Endodermal cell (in vitro differentiated cells): Measurements from ENCODE around the gene RPTOR. TPM values are rescaled to one million over a fixed set of nuclear protein-coding genes. Genes with fewer than 3 reads are reported as not detected.
A peak's percentile ranks its signal among the peaks of the same experiment; 100 is the strongest.

ENCODE experiments used
- DNase-seq: peaks from one replicate; pipeline ENCODE4 v3.0.0-alpha.2; 2017
- H3K27ac ChIP-seq: 2 replicates; pipeline ENCODE4 v1.5.1; 2013; ENCODE audit warnings: mild to moderate bottlenecking, low read depth, low read length, moderate library complexity
- H3K27me3 ChIP-seq: 2 replicates; pipeline ENCODE4 v1.6.1; 2013; ENCODE audit warnings: mild to moderate bottlenecking, low read length, moderate library complexity; ENCODE audit not compliant: insufficient read depth, control insufficient read depth, poor library complexity, severe bottlenecking
- H3K36me3 ChIP-seq: 2 replicates; pipeline ENCODE4 v1.7.0; 2013; ENCODE audit warnings: mild to moderate bottlenecking, low read length, moderate library complexity; ENCODE audit not compliant: control insufficient read depth, insufficient read depth
- H3K4me1 ChIP-seq: one replicate; pipeline ENCODE4 v1.7.0; 2013; ENCODE audit warnings: low read length; ENCODE audit not compliant: control insufficient read depth, insufficient read depth
- H3K4me3 ChIP-seq: 2 replicates; pipeline ENCODE4 v1.5.1; 2013; ENCODE audit warnings: mild to moderate bottlenecking, low read length, moderate library complexity
- H3K9ac ChIP-seq: 2 replicates; pipeline ENCODE4 v1.6.1; 2013; ENCODE audit warnings: mild to moderate bottlenecking, low read length, moderate library complexity; ENCODE audit not compliant: poor library complexity, severe bottlenecking; ENCODE audit errors: extremely low read depth
- H3K9me3 ChIP-seq: 2 replicates; pipeline ENCODE4 v1.6.1; 2013; ENCODE audit warnings: mild to moderate bottlenecking, low read length, moderate library complexity; ENCODE audit not compliant: control insufficient read depth
- H3K27ac Mint-ChIP-seq: 2 replicates; pipeline ENCODE4 v1.8.0; 2020; ENCODE audit warnings: mixed read lengths
- H3K27me3 Mint-ChIP-seq: 2 replicates; pipeline ENCODE4 v1.8.0; 2021; ENCODE audit warnings: mild to moderate bottlenecking, mixed read lengths; ENCODE audit not compliant: insufficient read depth
- H3K36me3 Mint-ChIP-seq: 2 replicates; pipeline ENCODE4 v1.8.0; 2020; ENCODE audit warnings: low read depth, mixed read lengths
- H3K4me1 Mint-ChIP-seq: 2 replicates; pipeline ENCODE4 v1.8.0; 2020; ENCODE audit warnings: mixed read lengths
- H3K4me3 Mint-ChIP-seq: 2 replicates; pipeline ENCODE4 v1.8.0; 2020; ENCODE audit warnings: mild to moderate bottlenecking, moderate library complexity, mixed read lengths
- H3K9me3 Mint-ChIP-seq: 2 replicates; pipeline ENCODE4 v1.8.0; 2020; ENCODE audit warnings: mild to moderate bottlenecking, mixed read lengths
- WGBS, 2 experiments: methylation state at CpG; one replicate each; pipeline versions ENCODE4 v1.1.5 to v1.1.7; 2013; ENCODE audit warnings: missing lambda C conversion rate in 2 of 2, mixed read lengths in 1 of 2; ENCODE audit not compliant: insufficient coverage in 1 of 2, insufficient read length in 1 of 2; 5-methylcytosine and 5-hydroxymethylcytosine counted together
- total RNA-seq, 2 donors: library from RNA; stranded (reverse); fragmentation: NEBNext Ultra II Directional in 1 of 2; extraction: Animal tissue kit (Norgen Biotek cat#: 25700) in 1 of 2; gene quantifications; 2 replicates in 1 of 2; 3 replicates in 1 of 2; pipeline ENCODE4 v1.2.1, GENCODE V29; 2021
- TF ChIP-seq, protein P1 (sequence below): fragments of 200-600 bp; sonication (generic); conservative IDR thresholded peaks from 2 replicates; pipeline ENCODE4 v1.5.0; 2021; ENCODE audit warnings: antibody characterized with exemption, mild to moderate bottlenecking

RPTOR gene
- total RNA-seq, 2 donors from 2014 or later, result 45.1 to 53.4 TPM

GRCh38 chr17:80786887-80787286 is 242.2 kb downstream of the RPTOR start:
- no peaks in the 10 kb centered on the region for H3K27me3 ChIP-seq
- H3K9ac ChIP-seq, result no peak overlapping the region
- WGBS, 2 experiments, result 87% methylated on average over 8 of the region's 8 CpGs; no CpG with 5 or more reads in 1 of the 2 experiments
- H3K36me3 Mint-ChIP-seq, result peaks cover under 1% of the 10 kb centered on the region
- no peaks in the 10 kb centered on the region for H3K27me3 Mint-ChIP-seq
- H3K4me3 ChIP-seq, result no peak overlapping the region
- H3K4me3 Mint-ChIP-seq, result no peak overlapping the region
- H3K27ac Mint-ChIP-seq, result no peak overlapping the region
- no peaks in the 10 kb centered on the region for H3K4me1 ChIP-seq
- H3K4me1 Mint-ChIP-seq, result peaks cover 22% of the 10 kb centered on the region
- H3K27ac ChIP-seq, result no peak overlapping the region
- DNase-seq, result peak; percentile 19
- TF ChIP-seq, protein P1, sequence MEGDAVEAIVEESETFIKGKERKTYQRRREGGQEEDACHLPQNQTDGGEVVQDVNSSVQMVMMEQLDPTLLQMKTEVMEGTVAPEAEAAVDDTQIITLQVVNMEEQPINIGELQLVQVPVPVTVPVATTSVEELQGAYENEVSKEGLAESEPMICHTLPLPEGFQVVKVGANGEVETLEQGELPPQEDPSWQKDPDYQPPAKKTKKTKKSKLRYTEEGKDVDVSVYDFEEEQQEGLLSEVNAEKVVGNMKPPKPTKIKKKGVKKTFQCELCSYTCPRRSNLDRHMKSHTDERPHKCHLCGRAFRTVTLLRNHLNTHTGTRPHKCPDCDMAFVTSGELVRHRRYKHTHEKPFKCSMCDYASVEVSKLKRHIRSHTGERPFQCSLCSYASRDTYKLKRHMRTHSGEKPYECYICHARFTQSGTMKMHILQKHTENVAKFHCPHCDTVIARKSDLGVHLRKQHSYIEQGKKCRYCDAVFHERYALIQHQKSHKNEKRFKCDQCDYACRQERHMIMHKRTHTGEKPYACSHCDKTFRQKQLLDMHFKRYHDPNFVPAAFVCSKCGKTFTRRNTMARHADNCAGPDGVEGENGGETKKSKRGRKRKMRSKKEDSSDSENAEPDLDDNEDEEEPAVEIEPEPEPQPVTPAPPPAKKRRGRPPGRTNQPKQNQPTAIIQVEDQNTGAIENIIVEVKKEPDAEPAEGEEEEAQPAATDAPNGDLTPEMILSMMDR, result no peak
- peaks cover 1% of the 10 kb centered on the region for H3K36me3 ChIP-seq
- H3K9me3 Mint-ChIP-seq, result no peaks in the 10 kb centered on the region
- no peaks in the 10 kb centered on the region for H3K9me3 ChIP-seq

- H3K4me3 ChIP-seq, result no peak overlapping the region
- no peaks in the 10 kb centered on the region for H3K27me3 ChIP-seq
- no peak overlapping the region for H3K27ac ChIP-seq
- H3K27me3 Mint-ChIP-seq, result no peaks in the 10 kb centered on the region
- H3K27ac Mint-ChIP-seq, result no peak overlapping the region
- H3K4me3 Mint-ChIP-seq, result no peak overlapping the region
- no peaks in the 10 kb centered on the region for H3K4me1 ChIP-seq
- H3K36me3 Mint-ChIP-seq, result peaks cover 2% of the 10 kb centered on the region
- peaks cover 9% of the 10 kb centered on the region for H3K36me3 ChIP-seq
- no peaks in the 10 kb centered on the region for H3K9me3 ChIP-seq
- H3K9ac ChIP-seq, result no peak overlapping the region
- TF ChIP-seq, protein P1, result no peak
- H3K4me1 Mint-ChIP-seq, result peaks cover 15% of the 10 kb centered on the region
- no peaks in the 10 kb centered on the region for H3K9me3 Mint-ChIP-seq
- WGBS, 2 experiments, result 90 to 96% methylated on average over 2 to 3 of the region's 3 CpGs
- DNase-seq, result peak; percentile 15
Measured at GRCh38 chr17:80787881-80788280, 243.2 kb downstream of the RPTOR start.

- no peak overlapping the region for H3K4me3 ChIP-seq
- H3K27ac ChIP-seq, result peak overlapping the region; percentile 3
- Mint-ChIP-seq H3K27me3 (no peaks in the 10 kb centered on the region), H3K27ac (no peak overlapping the region), H3K36me3 (peaks cover 10% of the 10 kb centered on the region), H3K4me3 (no peak overlapping the region), H3K9me3 (no peaks in the 10 kb centered on the region), H3K4me1 (peaks cover 14% of the 10 kb centered on the region)
- TF ChIP-seq, protein P1, result no peak
- H3K9ac ChIP-seq, result no peak overlapping the region
- DNase-seq, result peak; percentile 39
- no peaks in the 10 kb centered on the region for H3K27me3 ChIP-seq
- no peaks in the 10 kb centered on the region for H3K9me3 ChIP-seq
- peaks cover 18% of the 10 kb centered on the region for H3K36me3 ChIP-seq
- no peaks in the 10 kb centered on the region for H3K4me1 ChIP-seq
- WGBS, 2 experiments, result 89 to 92% methylated on average over 7 of the region's 7 CpGs
Measured at GRCh38 chr17:80789356-80789902, 244.8 kb downstream of the RPTOR start.
